ENCODE data around the gene PDIA6.

The PDIA6 gene

GRCh38 chr2:10812362-10813162 lies at the start of gene PDIA6:
PDIA6 (minus strand) TSS chr2:10812785; CDS start chr2:10812696, 89 bp downstream.
- peak within 1 kb of the TSS; percentile 77 for H3K4me3 ChIP-seq (ENCODE audit: low read depth, low read length)
- DNase-seq (ENCODE audit: low read depth), result peak; percentile 77
- TF ChIP-seq CTCF (IDR thresholded peaks at IDR 0.05; ENCODE audit: control insufficient read depth, extremely low read depth, insufficient read depth), result no peak

GRCh38 chr2:10862330-10862729 lies 49.7 kb upstream of the PDIA6 start:
- no peak overlapping the region for H3K4me3 ChIP-seq (ENCODE audit: low read depth, low read length)
- DNase-seq (ENCODE audit: low read depth), result no peak
- no peak for TF ChIP-seq CTCF (IDR thresholded peaks at IDR 0.05; ENCODE audit: control insufficient read depth, extremely low read depth, insufficient read depth)

- H3K4me3 ChIP-seq (ENCODE audit: low read depth, low read length), result no peak overlapping the region
- no peak for TF ChIP-seq CTCF (IDR thresholded peaks at IDR 0.05; ENCODE audit: control insufficient read depth, extremely low read depth, insufficient read depth)
- DNase-seq (ENCODE audit: low read depth), result no peak
These were observed 49.2 kb upstream of the PDIA6 start for GRCh38 chr2:10861765-10862164.

- no peak overlapping the region for H3K4me3 ChIP-seq (ENCODE audit: low read depth, low read length)
- DNase-seq (ENCODE audit: low read depth), result no peak
- TF ChIP-seq CTCF (IDR thresholded peaks at IDR 0.05; ENCODE audit: control insufficient read depth, extremely low read depth, insufficient read depth), result no peak
These were observed 48.3 kb upstream of the PDIA6 start for GRCh38 chr2:10860814-10861325.

- no peak overlapping the region for H3K4me3 ChIP-seq (ENCODE audit: low read depth, low read length)
- TF ChIP-seq CTCF (IDR thresholded peaks at IDR 0.05; ENCODE audit: control insufficient read depth, extremely low read depth, insufficient read depth), result no peak
- no peak for DNase-seq (ENCODE audit: low read depth)
These were observed 47.7 kb upstream of the PDIA6 start for GRCh38 chr2:10860081-10860813.

- TF ChIP-seq CTCF (IDR thresholded peaks at IDR 0.05; ENCODE audit: control insufficient read depth, extremely low read depth, insufficient read depth), result no peak
- H3K4me3 ChIP-seq (ENCODE audit: low read depth, low read length), result no peak overlapping the region
- DNase-seq (ENCODE audit: low read depth), result peak; percentile 85
These were observed 46.7 kb upstream of the PDIA6 start for GRCh38 chr2:10859278-10859677.

All from LNCaP clone FGC (cell line).